ENCODE measurements around the gene IBA57.
"Not testable (repeated sequence)": the region's sequence is repeated elsewhere in the genome, so short reads cannot be mapped to it uniquely, and the experiment has no call there.

IBA57 gene

DNA sequence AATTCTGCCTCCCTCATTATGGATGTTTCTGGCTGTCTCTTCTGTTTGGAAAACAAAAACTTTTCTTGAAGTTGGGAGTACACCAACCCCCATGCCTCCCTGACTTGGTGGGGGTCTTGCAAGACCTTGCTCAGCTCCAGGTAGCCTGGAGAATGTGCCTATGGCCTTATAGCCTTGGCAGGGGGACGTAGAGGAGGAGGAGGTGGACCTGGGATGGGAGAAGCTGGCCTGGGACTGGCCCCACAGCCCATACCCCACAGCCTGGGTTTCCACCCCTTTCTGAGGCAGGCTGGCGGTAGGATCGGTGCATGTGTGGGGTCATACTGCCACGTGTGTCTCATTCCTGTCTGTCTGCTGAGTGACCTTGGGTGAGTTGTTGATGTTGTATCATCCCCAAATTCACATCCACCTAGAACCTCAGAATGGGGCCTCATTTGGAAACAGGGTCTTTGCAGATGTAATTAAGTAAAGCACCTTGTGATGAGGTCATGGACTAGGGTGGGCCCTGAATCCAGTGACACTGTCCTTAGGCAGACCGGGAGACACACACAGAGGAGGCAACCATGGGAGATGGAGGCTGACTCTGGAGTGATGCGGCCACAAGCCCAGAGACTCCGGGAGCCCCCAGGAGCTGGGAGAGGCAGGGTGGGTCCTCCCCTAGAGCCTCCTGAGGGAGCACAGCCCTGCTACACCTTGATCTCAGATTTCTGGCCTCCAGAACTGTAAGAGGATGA, 60.7 kb downstream of the IBA57 start:
- TF ChIP-seq, protein P1, sequence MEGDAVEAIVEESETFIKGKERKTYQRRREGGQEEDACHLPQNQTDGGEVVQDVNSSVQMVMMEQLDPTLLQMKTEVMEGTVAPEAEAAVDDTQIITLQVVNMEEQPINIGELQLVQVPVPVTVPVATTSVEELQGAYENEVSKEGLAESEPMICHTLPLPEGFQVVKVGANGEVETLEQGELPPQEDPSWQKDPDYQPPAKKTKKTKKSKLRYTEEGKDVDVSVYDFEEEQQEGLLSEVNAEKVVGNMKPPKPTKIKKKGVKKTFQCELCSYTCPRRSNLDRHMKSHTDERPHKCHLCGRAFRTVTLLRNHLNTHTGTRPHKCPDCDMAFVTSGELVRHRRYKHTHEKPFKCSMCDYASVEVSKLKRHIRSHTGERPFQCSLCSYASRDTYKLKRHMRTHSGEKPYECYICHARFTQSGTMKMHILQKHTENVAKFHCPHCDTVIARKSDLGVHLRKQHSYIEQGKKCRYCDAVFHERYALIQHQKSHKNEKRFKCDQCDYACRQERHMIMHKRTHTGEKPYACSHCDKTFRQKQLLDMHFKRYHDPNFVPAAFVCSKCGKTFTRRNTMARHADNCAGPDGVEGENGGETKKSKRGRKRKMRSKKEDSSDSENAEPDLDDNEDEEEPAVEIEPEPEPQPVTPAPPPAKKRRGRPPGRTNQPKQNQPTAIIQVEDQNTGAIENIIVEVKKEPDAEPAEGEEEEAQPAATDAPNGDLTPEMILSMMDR (IDR thresholded peaks at IDR 0.05; ENCODE audit: extremely low read depth, missing control alignments) = no peak
- DNase-seq (ENCODE audit: low spot score) = no peak

DNA sequence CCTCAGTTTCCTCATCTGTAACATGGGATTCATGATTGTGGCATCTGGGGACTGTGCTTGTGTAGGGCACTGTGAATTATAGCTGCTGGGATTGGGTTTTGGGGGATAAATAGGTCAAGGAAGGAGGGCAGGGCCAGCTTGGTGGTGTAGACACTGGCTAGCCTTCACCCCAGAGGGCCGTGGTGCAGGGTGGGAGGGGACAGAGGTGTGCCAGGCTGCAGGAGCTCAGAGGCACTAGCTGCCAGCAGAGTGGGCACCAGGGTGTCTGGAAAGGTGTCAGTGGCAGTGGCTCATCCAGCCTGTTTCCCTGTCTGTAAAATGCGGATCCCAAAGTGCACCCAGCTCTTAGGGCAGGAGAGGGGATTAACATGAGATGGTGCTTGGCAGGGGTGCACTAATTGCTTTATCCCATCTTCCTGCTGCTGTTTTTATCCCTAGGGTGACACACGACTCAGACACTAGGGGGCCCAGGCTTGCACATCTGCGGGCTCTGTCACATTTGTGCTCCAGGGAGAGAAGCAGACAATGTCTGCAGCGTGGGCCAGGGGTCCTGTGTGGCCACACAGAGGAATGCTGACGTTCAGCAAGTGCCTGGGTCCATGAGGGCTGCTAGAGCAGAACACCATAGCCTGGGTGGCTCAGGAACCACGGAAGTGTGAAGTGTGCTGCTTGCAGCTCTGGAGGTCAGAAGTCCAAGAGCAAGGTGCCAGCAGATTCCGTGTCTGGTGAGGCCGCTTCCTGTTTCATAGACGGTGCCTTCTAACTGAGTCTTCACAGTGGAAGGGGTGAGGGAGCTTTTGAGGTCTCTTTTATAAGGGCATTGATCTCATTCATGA, 61.6 kb downstream of the IBA57 start:
- DNase-seq (ENCODE audit: low spot score) = no peak
- TF ChIP-seq, protein P1 (IDR thresholded peaks at IDR 0.05; ENCODE audit: extremely low read depth, missing control alignments) = no peak

GRCh38 chr1:228228147-228228546, 62.5 kb downstream of the IBA57 start:
- DNase-seq (ENCODE audit: low spot score) = not testable (repeated sequence)

GRCh38 chr1:228228601-228229074, 63.0 kb downstream of the IBA57 start:
- DNase-seq (ENCODE audit: low spot score) = no peak
- TF ChIP-seq, protein P1 (IDR thresholded peaks at IDR 0.05; ENCODE audit: extremely low read depth, missing control alignments) = no peak

DNA sequence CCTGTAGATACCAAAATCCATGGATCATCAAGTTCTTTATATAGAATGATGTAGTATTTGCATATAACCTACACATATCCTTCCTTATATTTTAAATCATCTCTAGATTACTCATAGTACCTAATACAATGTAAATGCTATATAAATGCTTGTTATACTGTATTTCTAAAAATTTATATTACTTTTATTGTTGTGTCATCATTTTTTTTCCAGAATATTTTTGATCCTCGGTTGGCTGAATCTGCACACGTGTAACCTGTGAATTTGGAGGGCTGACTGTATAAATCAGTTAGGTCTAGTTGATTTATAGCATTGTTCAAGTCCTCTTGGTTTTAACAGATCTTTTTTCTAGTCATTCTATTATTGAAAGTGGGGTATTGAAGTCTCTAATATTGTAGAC, 65.6 kb downstream of the IBA57 start:
- TF ChIP-seq, protein P1 (IDR thresholded peaks at IDR 0.05; ENCODE audit: extremely low read depth, missing control alignments) = no peak
- DNase-seq (ENCODE audit: low spot score) = no peak
